ENCODE measurements around the gene CEMIP2. TPM values are rescaled to one million over a fixed set of nuclear protein-coding genes. Genes with fewer than 3 reads are reported as not detected.
A peak's percentile ranks its signal among the peaks of the same experiment; 100 is the strongest.

Gene CEMIP2
- total RNA-seq, 1 experiment from 2014 or later = 21.8 TPM

DNA sequence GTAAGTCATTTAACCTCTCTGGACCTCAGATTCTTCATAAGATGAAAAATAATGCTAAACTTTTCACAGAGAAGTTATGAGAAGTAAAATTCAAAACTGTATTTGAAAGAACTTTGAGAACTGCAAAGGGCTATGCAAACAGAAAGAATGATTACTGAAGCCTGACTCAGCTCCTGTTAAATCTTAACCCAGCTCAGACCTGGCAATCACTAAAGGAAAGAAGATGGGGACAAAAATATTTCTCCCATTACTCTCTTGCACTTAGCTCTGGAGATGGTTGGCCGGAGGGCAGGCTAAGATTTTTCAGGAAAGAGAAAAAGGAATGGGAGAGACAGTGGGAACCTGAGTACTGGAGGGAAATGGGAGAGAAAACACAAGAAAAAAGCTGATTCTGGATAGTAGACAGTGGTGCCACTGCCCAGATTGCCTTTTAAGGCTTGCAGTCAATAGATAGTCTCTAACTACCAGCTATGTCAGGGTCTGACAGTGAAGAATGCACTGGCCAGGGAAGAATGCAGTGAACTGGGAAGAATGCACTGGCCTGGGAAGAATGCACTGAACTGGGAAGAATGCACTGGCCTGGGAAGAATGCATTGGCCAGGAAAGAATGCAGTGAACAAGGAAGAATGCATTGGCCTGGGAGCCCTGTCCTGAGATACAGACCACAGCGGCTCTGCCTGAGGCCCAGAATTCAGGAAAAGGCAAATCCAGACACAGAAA, 25.2 kb upstream of the CEMIP2 start:
- no peaks in the 10 kb centered on the region for H3K36me3 ChIP-seq (replicated peaks; ENCODE audit: control insufficient read depth, insufficient read depth, low read length)
- DNase-seq = peak; percentile 23
- H3K4me3 ChIP-seq (ENCODE audit: insufficient read depth, low read depth, low read length) = no peak overlapping the region
- H3K27me3 ChIP-seq (ENCODE audit: control insufficient read depth, insufficient read depth, low read length) = no peaks in the 10 kb centered on the region

DNA sequence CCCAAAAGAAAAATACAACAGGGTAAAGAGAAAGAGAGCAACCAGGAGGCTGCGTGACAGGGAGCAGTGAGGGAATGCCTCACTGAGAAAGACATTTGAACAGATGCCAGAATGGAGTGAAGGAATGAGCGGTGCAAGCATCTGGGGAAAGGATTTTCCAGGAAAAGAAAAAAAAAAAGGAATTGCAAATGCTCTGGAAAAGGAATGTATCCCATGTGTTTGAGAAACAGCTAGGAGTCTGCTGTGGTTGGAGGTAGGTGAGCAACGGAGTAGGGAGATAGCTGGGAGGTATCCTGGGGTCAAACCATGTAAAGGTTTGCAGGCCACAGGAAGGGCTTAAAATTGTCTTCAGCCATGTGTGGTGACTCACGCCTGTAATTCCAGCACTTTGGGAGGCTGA, 23.6 kb upstream of the CEMIP2 start:
- Histone ChIP-seq H3K4me3 (ENCODE audit: insufficient read depth, low read depth, low read length) (no peak overlapping the region), H3K27me3 (ENCODE audit: control insufficient read depth, insufficient read depth, low read length) (no peaks in the 10 kb centered on the region), H3K36me3 (replicated peaks; ENCODE audit: control insufficient read depth, insufficient read depth, low read length) (no peaks in the 10 kb centered on the region)
- DNase-seq = no peak

DNA sequence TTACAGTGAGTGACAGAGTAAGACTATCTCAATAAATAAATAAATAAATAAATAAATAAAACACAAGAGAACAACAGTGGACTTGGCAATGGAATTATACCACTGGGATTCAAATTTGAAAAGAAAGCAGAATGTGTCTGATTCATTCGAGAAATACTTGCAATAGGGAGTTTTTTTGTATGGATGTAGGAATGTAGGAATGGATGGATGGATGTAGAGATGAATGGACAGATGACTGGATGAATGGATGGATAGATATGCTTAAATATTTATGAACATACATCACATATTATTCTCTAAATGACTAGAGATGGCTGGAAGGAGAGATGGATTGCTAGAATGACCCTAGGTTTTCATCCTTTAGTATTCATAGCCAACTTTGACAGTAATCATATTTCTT, 22.0 kb upstream of the CEMIP2 start:
- no peak for DNase-seq
- Histone ChIP-seq H3K4me3 (ENCODE audit: insufficient read depth, low read depth, low read length) (no peak overlapping the region), H3K27me3 (ENCODE audit: control insufficient read depth, insufficient read depth, low read length) (no peaks in the 10 kb centered on the region), H3K36me3 (replicated peaks; ENCODE audit: control insufficient read depth, insufficient read depth, low read length) (no peaks in the 10 kb centered on the region)

DNA sequence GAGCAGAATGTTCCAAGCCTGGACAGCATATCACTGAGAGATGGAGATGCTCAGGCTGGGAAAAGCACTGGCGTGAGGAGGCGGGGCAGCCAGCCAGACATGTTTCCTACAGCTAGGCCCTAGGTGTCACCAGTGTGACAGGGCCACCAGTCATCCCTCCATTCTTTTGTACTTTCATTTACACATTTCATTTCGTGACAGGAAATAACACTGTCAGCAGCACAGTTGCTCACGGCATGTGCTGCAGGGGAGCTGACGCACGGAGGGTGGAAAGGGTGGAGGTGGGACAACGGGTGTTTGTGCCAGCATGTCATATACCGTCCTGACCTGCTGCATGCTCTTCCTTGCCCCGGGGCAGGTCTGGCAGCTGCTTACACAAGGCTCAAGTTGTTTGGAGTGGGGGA, 14.8 kb upstream of the CEMIP2 start:
- H3K4me3 ChIP-seq (ENCODE audit: insufficient read depth, low read depth, low read length) = no peak overlapping the region
- no peaks in the 10 kb centered on the region for H3K36me3 ChIP-seq (replicated peaks; ENCODE audit: control insufficient read depth, insufficient read depth, low read length)
- H3K27me3 ChIP-seq (ENCODE audit: control insufficient read depth, insufficient read depth, low read length) = no peaks in the 10 kb centered on the region
- DNase-seq = no peak

DNA sequence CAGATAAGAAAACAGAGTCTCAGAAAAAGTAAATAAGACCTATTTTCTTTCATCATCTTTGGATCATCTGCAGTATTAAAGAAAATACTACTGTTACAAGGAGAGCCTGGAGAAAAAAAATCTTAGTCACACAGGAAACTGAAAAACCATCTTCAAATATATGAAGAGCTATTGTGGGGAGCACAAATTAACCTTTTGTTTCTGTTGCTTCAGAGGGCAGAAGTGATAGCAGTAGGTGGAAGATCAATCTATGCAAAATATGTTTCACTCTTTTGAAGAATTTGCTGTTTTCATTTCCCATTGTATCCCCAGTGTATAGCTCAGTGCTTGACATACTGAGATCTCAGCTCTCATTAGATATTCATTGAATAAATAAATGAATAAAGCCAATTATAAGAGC, 13.1 kb upstream of the CEMIP2 start:
- no peak overlapping the region for H3K4me3 ChIP-seq (ENCODE audit: insufficient read depth, low read depth, low read length)
- H3K27me3 ChIP-seq (ENCODE audit: control insufficient read depth, insufficient read depth, low read length) = no peaks in the 10 kb centered on the region
- no peak for DNase-seq
- H3K36me3 ChIP-seq (replicated peaks; ENCODE audit: control insufficient read depth, insufficient read depth, low read length) = no peaks in the 10 kb centered on the region

DNA sequence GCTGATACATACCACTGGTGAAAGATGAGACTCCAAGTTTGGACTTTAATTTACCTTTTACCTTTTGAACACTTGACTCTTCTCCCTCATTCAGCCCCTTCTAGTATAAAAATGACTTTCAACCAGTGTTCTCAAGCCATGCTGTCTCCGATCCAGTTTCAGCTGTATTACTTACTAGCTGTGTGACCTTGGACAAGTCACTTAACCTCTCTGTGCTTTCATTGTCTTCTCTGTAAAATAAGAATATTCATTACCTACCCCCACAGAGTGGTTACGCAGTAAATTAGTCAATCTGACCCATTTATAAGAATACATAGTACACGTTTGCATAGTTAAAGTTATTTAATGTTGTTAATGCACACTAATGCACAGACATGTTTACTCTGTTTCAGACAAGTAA, 12.6 kb upstream of the CEMIP2 start:
- DNase-seq = no peak
- Histone ChIP-seq H3K4me3 (ENCODE audit: insufficient read depth, low read depth, low read length) (no peak overlapping the region), H3K36me3 (replicated peaks; ENCODE audit: control insufficient read depth, insufficient read depth, low read length) (no peaks in the 10 kb centered on the region), H3K27me3 (ENCODE audit: control insufficient read depth, insufficient read depth, low read length) (no peaks in the 10 kb centered on the region)

DNA sequence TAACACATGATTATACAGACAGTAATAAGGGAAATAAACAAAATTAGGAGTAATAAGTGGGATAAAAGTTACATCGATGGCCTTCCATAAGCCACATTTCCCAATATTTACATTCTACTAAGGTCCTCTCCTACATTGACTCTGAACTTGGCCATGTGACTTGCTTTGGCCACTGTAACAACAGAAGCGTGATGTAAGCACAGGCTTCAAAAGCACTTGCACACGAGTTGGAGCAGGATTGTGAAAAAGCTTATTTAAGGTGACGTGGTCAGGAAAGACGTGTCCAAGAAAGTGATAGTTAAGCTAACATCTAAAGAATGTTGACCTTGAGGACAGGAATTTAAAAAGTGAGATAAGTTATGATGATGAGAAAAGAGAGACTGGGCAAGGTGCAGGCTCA, 9.8 kb upstream of the CEMIP2 start:
- no peaks in the 10 kb centered on the region for H3K36me3 ChIP-seq (replicated peaks; ENCODE audit: control insufficient read depth, insufficient read depth, low read length)
- DNase-seq = no peak
- H3K4me3 ChIP-seq (ENCODE audit: insufficient read depth, low read depth, low read length) = no peak overlapping the region
- no peaks in the 10 kb centered on the region for H3K27me3 ChIP-seq (ENCODE audit: control insufficient read depth, insufficient read depth, low read length)

DNA sequence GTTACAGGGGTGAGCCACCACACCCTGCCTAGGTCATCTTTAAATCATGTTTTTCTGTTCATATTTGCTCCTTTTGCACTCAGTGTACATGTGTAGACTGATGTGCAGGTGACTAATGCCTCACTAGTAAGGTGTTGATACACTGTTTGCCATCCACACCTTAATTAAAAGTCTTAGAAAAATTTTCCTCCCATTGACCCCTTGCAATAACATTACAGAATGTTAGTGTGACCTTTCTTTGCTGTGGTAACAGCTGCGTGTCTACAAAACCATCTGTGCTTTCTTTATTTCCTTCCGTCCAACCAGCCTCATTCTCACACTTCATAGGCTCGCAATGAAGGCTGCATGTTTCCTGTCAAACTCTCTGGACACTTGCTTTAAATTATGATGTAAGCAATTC, 6.6 kb upstream of the CEMIP2 start:
- H3K4me3 ChIP-seq (ENCODE audit: insufficient read depth, low read depth, low read length) = no peak overlapping the region
- no peaks in the 10 kb centered on the region for H3K36me3 ChIP-seq (replicated peaks; ENCODE audit: control insufficient read depth, insufficient read depth, low read length)
- H3K27me3 ChIP-seq (ENCODE audit: control insufficient read depth, insufficient read depth, low read length) = no peaks in the 10 kb centered on the region
- no peak for DNase-seq

DNA sequence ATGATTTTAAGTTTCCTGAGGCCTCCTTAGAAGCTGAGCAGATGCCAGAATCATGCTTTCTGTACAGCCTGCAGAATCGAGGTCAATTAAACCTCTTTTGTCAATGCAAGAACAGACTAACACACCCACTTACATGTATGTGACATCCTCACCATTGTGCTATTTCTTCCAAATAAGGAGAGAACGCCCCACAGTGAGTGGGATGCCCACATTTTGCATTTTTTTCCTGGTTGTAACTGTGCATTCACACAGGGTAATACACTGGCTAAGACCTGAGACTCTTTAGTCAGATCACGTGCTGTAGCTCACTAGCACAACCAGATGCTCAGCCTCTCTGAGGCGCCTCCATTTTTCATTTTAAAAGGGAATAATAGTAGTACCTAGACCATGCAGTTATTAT, 4.4 kb upstream of the CEMIP2 start:
- no peak for DNase-seq
- no peaks in the 10 kb centered on the region for H3K27me3 ChIP-seq (ENCODE audit: control insufficient read depth, insufficient read depth, low read length)
- no peak overlapping the region for H3K4me3 ChIP-seq (ENCODE audit: insufficient read depth, low read depth, low read length)
- H3K36me3 ChIP-seq (replicated peaks; ENCODE audit: control insufficient read depth, insufficient read depth, low read length) = no peaks in the 10 kb centered on the region

DNA sequence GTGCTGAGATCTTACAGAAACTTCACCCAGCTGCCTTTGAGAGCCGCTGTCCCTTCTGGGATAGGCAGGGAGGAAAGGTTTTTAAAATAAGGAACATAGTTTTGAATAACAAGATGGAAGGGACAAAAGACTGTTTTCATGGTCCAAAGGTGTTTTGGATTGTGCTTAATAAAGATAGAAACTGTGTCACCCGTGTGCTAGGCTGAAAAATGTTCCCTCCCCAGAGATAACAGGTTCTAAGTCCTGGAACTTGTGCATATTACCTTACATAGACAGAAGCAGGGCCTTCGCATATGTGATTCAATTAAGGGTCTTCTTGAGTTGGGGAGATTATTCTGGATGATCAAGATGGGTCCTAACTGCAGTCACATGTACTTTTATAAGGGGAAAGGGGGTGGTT, 1.9 kb upstream of the CEMIP2 start:
- no peak for DNase-seq
- Histone ChIP-seq H3K36me3 (replicated peaks; ENCODE audit: control insufficient read depth, insufficient read depth, low read length) (no peaks in the 10 kb centered on the region), H3K27me3 (ENCODE audit: control insufficient read depth, insufficient read depth, low read length) (no peaks in the 10 kb centered on the region; the same call in 1 of the 2 replicates), H3K4me3 (ENCODE audit: insufficient read depth, low read depth, low read length) (no peak overlapping the region)

DNA sequence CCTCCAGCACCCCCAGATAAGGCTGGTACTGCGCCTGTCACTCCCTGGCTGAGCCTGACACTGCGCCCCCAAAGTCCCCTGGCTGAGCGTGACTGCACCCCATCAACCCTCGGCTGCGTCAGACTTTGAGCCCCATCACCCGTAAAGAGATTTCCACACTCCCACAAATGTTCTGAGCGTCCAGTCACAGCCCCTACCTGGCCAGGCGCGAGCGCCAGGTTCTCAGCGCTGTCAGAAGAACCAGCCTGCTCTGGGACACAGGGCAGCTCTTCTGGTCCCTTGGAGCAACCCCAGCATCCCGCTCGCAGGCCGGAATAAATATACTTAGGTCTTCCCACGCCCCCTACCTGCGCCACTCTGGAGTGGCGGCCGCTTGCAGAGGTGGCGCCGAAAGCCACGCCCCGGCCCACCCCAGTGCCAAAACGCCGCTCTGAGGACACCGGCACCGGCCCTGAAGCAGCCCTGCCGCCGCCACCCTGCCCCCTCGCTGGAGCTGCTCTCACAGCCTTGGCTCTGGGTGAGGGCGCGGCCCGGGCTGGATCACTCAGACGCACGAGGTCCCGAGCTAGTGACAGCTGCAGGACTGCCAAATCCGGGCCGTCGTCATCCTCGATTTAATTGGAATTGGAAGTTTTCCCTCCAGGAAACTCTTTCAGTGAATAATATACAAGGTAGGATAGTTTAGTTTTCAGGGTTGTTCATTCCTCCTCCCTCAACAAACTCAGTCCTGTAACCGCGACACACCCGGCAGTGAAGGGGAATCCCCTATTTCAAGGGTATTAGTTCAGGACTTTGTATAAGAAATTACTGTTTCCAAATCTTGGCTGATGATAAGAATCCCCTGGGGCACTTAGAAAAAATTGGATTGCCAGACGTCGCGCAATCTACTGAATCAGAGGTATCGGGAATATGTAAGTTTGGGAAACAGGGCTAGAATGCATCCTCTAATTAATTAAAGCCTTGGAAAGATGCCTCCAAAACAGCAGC, 1.2 kb upstream of the CEMIP2 start:
- peak overlapping the region; percentile 55 for H3K4me3 ChIP-seq (ENCODE audit: insufficient read depth, low read depth, low read length)
- H3K27me3 ChIP-seq (ENCODE audit: control insufficient read depth, insufficient read depth, low read length) = no peaks in the 10 kb centered on the region; the same call in 1 of the 2 replicates
- peak; percentile 88 for DNase-seq
- no peaks in the 10 kb centered on the region for H3K36me3 ChIP-seq (replicated peaks; ENCODE audit: control insufficient read depth, insufficient read depth, low read length)

DNA sequence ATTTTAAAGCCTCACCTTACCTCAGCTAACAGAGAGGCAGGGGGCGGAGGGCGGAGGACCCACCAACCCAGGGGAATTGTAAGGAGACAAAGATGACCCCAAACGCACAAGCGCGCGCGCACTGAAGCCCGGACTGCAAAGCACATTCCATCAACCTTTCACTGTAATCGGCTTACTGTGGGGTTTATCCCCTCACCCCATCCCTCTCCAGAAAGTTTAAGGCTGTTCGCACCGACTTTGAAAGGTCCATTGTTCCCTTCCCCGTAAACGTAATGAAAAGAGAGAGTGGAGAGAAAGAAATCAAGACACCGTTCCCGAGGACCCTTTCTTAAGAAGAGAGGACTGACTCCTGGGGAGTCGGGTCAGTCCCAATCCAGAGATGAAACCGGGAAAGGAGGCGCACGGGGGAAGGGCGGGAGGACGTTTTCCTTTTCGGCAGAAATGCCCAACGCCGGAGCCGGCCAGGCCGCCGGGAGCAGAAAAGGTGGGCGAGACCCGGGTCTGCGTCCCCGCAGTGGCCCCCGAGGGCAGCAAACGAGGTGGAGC, 464 bp downstream of the CEMIP2 start:
- no peaks in the 10 kb centered on the region; the same call in 1 of the 2 replicates for H3K27me3 ChIP-seq (ENCODE audit: control insufficient read depth, insufficient read depth, low read length)
- peak overlapping the region; percentile 62 for H3K4me3 ChIP-seq (ENCODE audit: insufficient read depth, low read depth, low read length)
- no peaks in the 10 kb centered on the region for H3K36me3 ChIP-seq (replicated peaks; ENCODE audit: control insufficient read depth, insufficient read depth, low read length)
- DNase-seq = peak; percentile 18

DNA sequence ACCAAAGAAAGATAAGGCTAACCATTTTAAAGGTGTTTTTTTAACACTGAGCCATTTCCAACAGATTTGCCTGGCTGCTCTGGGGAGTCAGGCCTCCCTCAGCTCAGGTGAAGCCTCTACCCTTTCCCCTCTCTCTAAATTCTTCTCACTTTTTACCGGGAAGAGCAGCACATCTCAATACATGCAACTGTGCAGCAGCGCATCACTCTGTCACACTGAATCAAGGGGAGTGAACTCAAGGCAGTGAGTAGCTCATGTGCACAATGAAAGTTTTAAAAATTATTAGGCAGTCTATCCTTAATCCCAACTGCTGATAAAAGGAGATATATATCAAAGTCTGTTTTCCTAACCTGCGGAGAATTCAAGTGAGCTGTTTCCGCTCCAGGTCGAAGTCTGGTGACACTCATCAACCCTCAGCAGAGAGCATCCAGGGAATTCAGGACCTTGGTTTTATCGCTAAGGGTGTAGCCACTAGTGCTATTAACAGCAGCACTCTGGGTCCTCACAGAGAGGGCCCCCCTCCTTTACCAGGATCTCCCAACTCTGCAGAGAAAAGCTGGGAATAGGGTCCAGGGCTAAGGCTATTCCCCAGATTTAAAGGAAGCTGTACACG, 1.0 kb downstream of the CEMIP2 start:
- Histone ChIP-seq H3K27me3 (ENCODE audit: control insufficient read depth, insufficient read depth, low read length) (no peaks in the 10 kb centered on the region; the same call in 1 of the 2 replicates), H3K4me3 (ENCODE audit: insufficient read depth, low read depth, low read length) (peak overlapping the region; percentile 62), H3K36me3 (replicated peaks; ENCODE audit: control insufficient read depth, insufficient read depth, low read length) (no peaks in the 10 kb centered on the region)
- no peak for DNase-seq

DNA sequence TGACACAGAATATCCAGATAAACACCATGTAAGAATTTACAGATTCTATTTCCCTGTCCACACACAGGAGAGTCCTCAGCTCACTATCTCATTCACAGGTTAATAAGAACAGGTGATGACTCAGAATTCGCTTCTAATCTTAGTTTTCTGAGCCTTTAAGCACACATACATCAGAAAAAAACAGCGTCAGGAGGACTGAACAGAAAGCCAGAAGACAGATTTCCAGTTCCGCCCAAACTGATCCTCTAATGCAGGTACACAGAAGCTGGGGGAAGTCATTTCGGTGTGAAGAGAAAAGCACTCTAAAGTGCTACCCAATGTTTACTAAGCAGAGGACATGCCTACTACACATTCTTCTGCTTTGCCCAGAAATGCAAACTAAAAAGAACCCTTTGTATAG, 1.6 kb downstream of the CEMIP2 start:
- H3K4me3 ChIP-seq (ENCODE audit: insufficient read depth, low read depth, low read length) = no peak overlapping the region
- H3K27me3 ChIP-seq (ENCODE audit: control insufficient read depth, insufficient read depth, low read length) = no peaks in the 10 kb centered on the region; the same call in 1 of the 2 replicates
- no peaks in the 10 kb centered on the region for H3K36me3 ChIP-seq (replicated peaks; ENCODE audit: control insufficient read depth, insufficient read depth, low read length)
- DNase-seq = no peak

Measured in H7 (cell line).